Caco-2 (cell line): ENCODE measurements around the gene TRPC4. TPM values are rescaled to one million over a fixed set of nuclear protein-coding genes. Genes with fewer than 3 reads are reported as not detected.

Experiments
- BruUV-seq: library from RNA; stranded (reverse); fragments of 400-500 nt; replicated peaks from 2 replicates; lab custom pipeline; 2021; lab: Mats Ljungman, UMichigan
- CTCF ChIA-PET: fragments of 300-600 bp; sonication (Branson Sonifier 250); formaldehyde crosslinking; loops from one replicate; lab custom pipeline; 2022; ENCODE audit warnings: antibody characterized with exemption; lab: Charles Lee
- POLR2A ChIA-PET: fragments of 300-600 bp; sonication (Branson Sonifier 250); formaldehyde crosslinking; loops from one replicate; lab custom pipeline; 2022; ENCODE audit warnings: antibody characterized with exemption; lab: Charles Lee
- DNase-seq, 2 experiments: peaks; one replicate each; pipeline versions ENCODE4 v3.0.0 to v3.0.0-alpha.2; 2020 to 2022
- H3K27me3 ChIP-seq: replicated peaks from 2 replicates; pipeline ENCODE4 v1.6.0; 2011; ENCODE audit warnings: low read length; ENCODE audit not compliant: control insufficient read depth, insufficient read depth
- H3K36me3 ChIP-seq: 2 replicates; pipeline ENCODE4 v1.5.1; 2011; ENCODE audit warnings: low read length; ENCODE audit not compliant: control insufficient read depth, insufficient read depth
- H3K4me1 ChIP-seq: fragments of 250-450 bp; sonication (Bioruptor Pico); 2 replicates; pipeline ENCODE4 v1.5.1; 2020; ENCODE audit warnings: mild to moderate bottlenecking
- H3K4me3 ChIP-seq: 2 replicates; pipeline ENCODE4 v1.5.1; 2011; ENCODE audit warnings: low read depth, mild to moderate bottlenecking, control low read depth, low read length
- H3K9me3 ChIP-seq: fragments of 250-450 bp; sonication (Bioruptor Pico); 2 replicates; pipeline ENCODE4 v1.5.1; 2020; ENCODE audit warnings: mild to moderate bottlenecking, moderate library complexity
- H3K27ac Mint-ChIP-seq: one replicate; pipeline ENCODE4 v1.8.0; 2022; ENCODE audit warnings: mixed read lengths; ENCODE audit not compliant: unreplicated experiment
- H3K27me3 Mint-ChIP-seq: one replicate; pipeline ENCODE4 v1.8.0; 2022; ENCODE audit warnings: mixed read lengths; ENCODE audit not compliant: insufficient read depth, unreplicated experiment
- H3K36me3 Mint-ChIP-seq: one replicate; pipeline ENCODE4 v1.8.0; 2022; ENCODE audit warnings: mild to moderate bottlenecking, mixed read lengths; ENCODE audit not compliant: insufficient read depth, unreplicated experiment
- H3K4me1 Mint-ChIP-seq: one replicate; pipeline ENCODE4 v1.8.0; 2022; ENCODE audit warnings: low read depth, mixed read lengths; ENCODE audit not compliant: unreplicated experiment
- H3K4me3 Mint-ChIP-seq: one replicate; pipeline ENCODE4 v1.8.0; 2022; ENCODE audit warnings: mild to moderate bottlenecking, moderate library complexity, mixed read lengths; ENCODE audit not compliant: unreplicated experiment
- H3K9me3 Mint-ChIP-seq: one replicate; pipeline ENCODE4 v1.8.0; 2022; ENCODE audit warnings: mixed read lengths; ENCODE audit not compliant: unreplicated experiment
- CTCF ChIP-seq, 2 experiments: fragments of 200-600 bp in 1 of 2; IDR thresholded peaks; 1 replicate in 1 of 2; 2 replicates in 1 of 2; pipeline versions ENCODE4 v1.5.1 to v1.8.0; 2011 to 2022; ENCODE audit warnings: antibody characterized with exemption in 1 of 2, control low read depth in 1 of 2, inconsistent platforms in 1 of 2, low read depth in 1 of 2, low read length in 1 of 2, mild to moderate bottlenecking in 1 of 2, moderate library complexity in 1 of 2; ENCODE audit not compliant: insufficient read depth in 1 of 2, severe bottlenecking in 1 of 2, unreplicated experiment in 1 of 2
- intact Hi-C: fragments of 100-400 bp; cut with micrococcal nuclease; formaldehyde crosslinking; loops from one replicate; pipeline ENCODE4 v1.10.0; 2022; ENCODE audit not compliant: unreplicated experiment
- total RNA-seq: library from RNA; stranded (reverse); gene quantifications from 2 replicates; pipeline ENCODE4 v1.2.3, GENCODE V29; 2022

TRPC4 gene
- total RNA-seq, 1 experiment from 2014 or later = not detected

- no peaks in the 10 kb centered on the region for H3K36me3 ChIP-seq
- ChIA-PET POLR2A (no interaction called here), CTCF (no interaction called here)
- intact Hi-C loops = no loop called here
- no peaks in the 10 kb centered on the region for H3K36me3 Mint-ChIP-seq
- no peak for TF ChIP-seq CTCF (IDR thresholded peaks at IDR 0.05; ENCODE audit: insufficient read depth in 1 of 2, low read depth in 1 of 2, low read length in 1 of 2, severe bottlenecking in 1 of 2, unreplicated experiment in 1 of 2)
- H3K27me3 Mint-ChIP-seq = peaks cover 13% of the 10 kb centered on the region
- no peak overlapping the region for H3K4me3 Mint-ChIP-seq
- DNase-seq = no peak
- H3K4me1 Mint-ChIP-seq = no peaks in the 10 kb centered on the region
- no peaks in the 10 kb centered on the region for H3K9me3 Mint-ChIP-seq
- H3K27me3 ChIP-seq = no peaks in the 10 kb centered on the region
- no peak overlapping the region for H3K4me3 ChIP-seq
- BruUV-seq = no TSS peak
- H3K9me3 ChIP-seq = no peaks in the 10 kb centered on the region
- H3K27ac Mint-ChIP-seq = no peak overlapping the region
- no peaks in the 10 kb centered on the region for H3K4me1 ChIP-seq
Observed at GRCh38 chr13:37729876-37730275, 139.7 kb downstream of the TRPC4 start.

GRCh38 chr13:37716420-37717195 is 153.0 kb downstream of the TRPC4 start:
- no TSS peak for BruUV-seq
- Mint-ChIP-seq H3K36me3 (no peaks in the 10 kb centered on the region), H3K27me3 (peaks cover 17% of the 10 kb centered on the region), H3K27ac (no peak overlapping the region), H3K4me3 (no peak overlapping the region), H3K4me1 (no peaks in the 10 kb centered on the region), H3K9me3 (peaks cover 6% of the 10 kb centered on the region)
- intact Hi-C loops = no loop called here
- Histone ChIP-seq H3K27me3 (no peaks in the 10 kb centered on the region), H3K4me3 (no peak overlapping the region), H3K9me3 (no peaks in the 10 kb centered on the region), H3K36me3 (no peaks in the 10 kb centered on the region), H3K4me1 (no peaks in the 10 kb centered on the region)
- POLR2A ChIA-PET = no interaction called here
- CTCF ChIA-PET = no interaction called here
- no peak for TF ChIP-seq CTCF (IDR thresholded peaks at IDR 0.05; ENCODE audit: insufficient read depth in 1 of 2, low read depth in 1 of 2, low read length in 1 of 2, severe bottlenecking in 1 of 2, unreplicated experiment in 1 of 2)
- no peak for DNase-seq

- H3K27me3 ChIP-seq = no peaks in the 10 kb centered on the region
- Mint-ChIP-seq H3K27me3 (peaks cover 17% of the 10 kb centered on the region), H3K4me3 (no peak overlapping the region), H3K27ac (no peak overlapping the region), H3K4me1 (no peaks in the 10 kb centered on the region), H3K9me3 (peaks cover 6% of the 10 kb centered on the region), H3K36me3 (no peaks in the 10 kb centered on the region)
- DNase-seq = no peak
- H3K36me3 ChIP-seq = no peaks in the 10 kb centered on the region
- no peaks in the 10 kb centered on the region for H3K4me1 ChIP-seq
- CTCF ChIA-PET = interaction anchor here (0.6 kb wide), 1 partner anchor 858 kb away, joined by 3 read pairs; no protein-coding TSS in a partner anchor
- intact Hi-C loops = no loop called here
- no peaks in the 10 kb centered on the region for H3K9me3 ChIP-seq
- POLR2A ChIA-PET = no interaction called here
- H3K4me3 ChIP-seq = no peak overlapping the region
- TF ChIP-seq CTCF (IDR thresholded peaks at IDR 0.05; ENCODE audit: insufficient read depth in 1 of 2, low read depth in 1 of 2, low read length in 1 of 2, severe bottlenecking in 1 of 2, unreplicated experiment in 1 of 2) = no peak
- no TSS peak for BruUV-seq
Observed at GRCh38 chr13:37715606-37716015, 154.0 kb downstream of the TRPC4 start.
